Measurements from ENCODE around the gene PIF1. TPM values are rescaled to one million over a fixed set of nuclear protein-coding genes. Genes with fewer than 3 reads are reported as not detected.

PIF1 gene
- polyA plus RNA-seq, 3 donors: 0.13 to 0.43 TPM; not detected in 1

DNA sequence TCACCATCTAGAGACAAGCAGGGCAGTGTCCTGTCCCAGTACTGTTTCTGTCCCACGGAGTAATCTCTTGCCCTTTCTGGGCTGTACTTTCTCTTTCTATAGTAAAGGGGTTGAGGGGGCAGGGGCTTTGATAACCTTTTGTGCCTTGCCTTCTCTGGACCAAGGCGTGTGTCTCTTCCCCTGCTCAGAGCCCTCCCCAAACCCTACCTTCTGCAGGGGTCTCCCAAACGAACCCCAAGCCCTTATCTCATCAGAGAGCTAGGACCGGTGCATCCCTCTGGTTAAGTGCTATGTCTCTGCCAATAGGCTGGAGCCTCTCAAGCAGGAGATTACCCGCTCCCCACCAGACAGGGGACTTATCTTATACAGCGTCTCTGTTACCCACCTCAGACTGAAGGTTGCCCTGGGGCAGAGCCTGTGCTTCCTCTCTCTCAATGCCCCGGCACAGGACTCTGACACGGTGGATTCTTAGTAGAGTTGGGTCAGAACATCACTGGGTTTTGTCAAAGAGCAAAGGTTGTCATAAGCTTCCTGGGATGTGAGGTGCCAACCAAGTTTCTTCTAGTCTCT, 19.2 kb upstream of the PIF1 start:
- H3K4me1 Mint-ChIP-seq: peaks cover 71% of the 10 kb centered on the region
- H3K27me3 Mint-ChIP-seq (ENCODE audit: low read depth in 3 of 3): peaks cover 0 to 3% (median 0%) of the 10 kb centered on the region in 3 donors
- 6% methylated on average over 3 of the region's 8 CpGs for WGBS (ENCODE audit: insufficient coverage)

DNA sequence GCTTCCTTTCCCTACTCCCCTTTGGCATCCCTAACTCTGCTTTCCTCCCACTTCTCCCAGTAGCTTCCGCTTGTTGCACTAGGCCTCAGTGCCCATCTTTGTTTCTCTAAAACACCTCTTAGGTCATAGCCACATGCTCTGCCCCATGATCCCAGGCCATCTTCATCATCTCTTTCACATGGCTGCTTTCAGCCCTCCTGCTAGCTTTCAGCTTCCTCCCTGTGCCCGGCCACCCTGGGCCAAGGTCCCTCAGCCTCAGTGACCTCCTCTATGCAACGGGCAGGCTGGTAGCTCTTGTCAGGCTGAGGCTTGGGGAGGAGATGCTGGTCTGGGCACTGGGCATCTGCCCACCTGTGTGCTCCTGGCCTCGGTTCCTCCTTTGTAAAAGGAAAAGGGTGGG, 18.5 kb upstream of the PIF1 start:
- H3K27ac Mint-ChIP-seq: peak overlapping the region; percentile 95 to 98 (median 96)
- Histone ChIP-seq H3K4me1 (ENCODE audit: control insufficient read depth in 1 of 2, insufficient read depth in 2 of 2, low read length in 2 of 2) (peaks cover 60 to 79% of the 10 kb centered on the region in 2 donors), H3K9me3 (replicated peaks in 1 of 2; ENCODE audit: control insufficient read depth in 1 of 2, insufficient read depth in 1 of 2, low read length in 2 of 2) (no peaks in the 10 kb centered on the region), H3K27ac (ENCODE audit: low read depth in 1 of 2, low read length in 2 of 2) (peak overlapping the region; percentile 86 to 87), H3K4me3 (replicated peaks in 1 of 3; ENCODE audit: low read depth in 2 of 3, low read length in 3 of 3) (peak overlapping the region; percentile 80 to 100 (median 96)), H3K79me2 (ENCODE audit: insufficient read depth, low read length) (peaks cover 83% of the 10 kb centered on the region), H3K27me3 (ENCODE audit: control insufficient read depth in 2 of 2, insufficient read depth in 2 of 2, low read length in 2 of 2) (no peaks in the 10 kb centered on the region), H3K36me3 (replicated peaks in 1 of 2; ENCODE audit: control insufficient read depth in 1 of 2, insufficient read depth in 2 of 2, low read length in 2 of 2) (peaks cover 23 to 30% of the 10 kb centered on the region in 2 donors), H2AFZ (ENCODE audit: insufficient read depth, low read depth, low read length, poor library complexity, severe bottlenecking) (no peak overlapping the region), H3K9ac (ENCODE audit: insufficient read depth, low read length, poor library complexity, severe bottlenecking) (peak overlapping the region; percentile 91), H3K4me2 (replicated peaks; ENCODE audit: extremely low read depth, low read length, poor library complexity, severe bottlenecking) (peak overlapping the region; percentile 99), H4K20me1 (ENCODE audit: insufficient read depth, low read length) (peaks cover 73% of the 10 kb centered on the region)
- H3K27me3 Mint-ChIP-seq (ENCODE audit: low read depth in 3 of 3): peaks cover 0 to 3% (median 0%) of the 10 kb centered on the region in 3 donors
- DNase-seq: no peak
- H3K36me3 Mint-ChIP-seq: peaks cover 31 to 48% of the 10 kb centered on the region in 2 donors
- TF ChIP-seq, protein P1, sequence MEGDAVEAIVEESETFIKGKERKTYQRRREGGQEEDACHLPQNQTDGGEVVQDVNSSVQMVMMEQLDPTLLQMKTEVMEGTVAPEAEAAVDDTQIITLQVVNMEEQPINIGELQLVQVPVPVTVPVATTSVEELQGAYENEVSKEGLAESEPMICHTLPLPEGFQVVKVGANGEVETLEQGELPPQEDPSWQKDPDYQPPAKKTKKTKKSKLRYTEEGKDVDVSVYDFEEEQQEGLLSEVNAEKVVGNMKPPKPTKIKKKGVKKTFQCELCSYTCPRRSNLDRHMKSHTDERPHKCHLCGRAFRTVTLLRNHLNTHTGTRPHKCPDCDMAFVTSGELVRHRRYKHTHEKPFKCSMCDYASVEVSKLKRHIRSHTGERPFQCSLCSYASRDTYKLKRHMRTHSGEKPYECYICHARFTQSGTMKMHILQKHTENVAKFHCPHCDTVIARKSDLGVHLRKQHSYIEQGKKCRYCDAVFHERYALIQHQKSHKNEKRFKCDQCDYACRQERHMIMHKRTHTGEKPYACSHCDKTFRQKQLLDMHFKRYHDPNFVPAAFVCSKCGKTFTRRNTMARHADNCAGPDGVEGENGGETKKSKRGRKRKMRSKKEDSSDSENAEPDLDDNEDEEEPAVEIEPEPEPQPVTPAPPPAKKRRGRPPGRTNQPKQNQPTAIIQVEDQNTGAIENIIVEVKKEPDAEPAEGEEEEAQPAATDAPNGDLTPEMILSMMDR (IDR thresholded peaks at IDR 0.05): no peak
- H3K4me3 Mint-ChIP-seq: peak overlapping the region; percentile 100
- WGBS (ENCODE audit: insufficient coverage): 48% methylated on average over 2 of the region's 4 CpGs
- H3K9me3 Mint-ChIP-seq: no peaks in the 10 kb centered on the region
- intact Hi-C loops (cut with micrococcal nuclease): loop anchor here (2.0 to 10.0 kb wide), 4 partner anchors 49 to 142 kb away; partner anchors contain the start of gene SPG21 (in 1 of the 2)
- peaks cover 69% of the 10 kb centered on the region for H3K4me1 Mint-ChIP-seq

More for the DNA sequence above, 19.2 kb upstream of the PIF1 start:
- Histone ChIP-seq H2AFZ (ENCODE audit: insufficient read depth, low read depth, low read length, poor library complexity, severe bottlenecking) (no peak overlapping the region), H3K27me3 (ENCODE audit: control insufficient read depth in 2 of 2, insufficient read depth in 2 of 2, low read length in 2 of 2) (no peaks in the 10 kb centered on the region), H4K20me1 (ENCODE audit: insufficient read depth, low read length) (peaks cover 80% of the 10 kb centered on the region), H3K36me3 (replicated peaks in 1 of 2; ENCODE audit: control insufficient read depth in 1 of 2, insufficient read depth in 2 of 2, low read length in 2 of 2) (peaks cover 25 to 36% of the 10 kb centered on the region in 2 donors), H3K4me3 (replicated peaks in 1 of 3; ENCODE audit: low read depth in 2 of 3, low read length in 3 of 3) (peak overlapping the region; percentile 80 to 100 (median 96)), H3K9me3 (replicated peaks in 1 of 2; ENCODE audit: control insufficient read depth in 1 of 2, insufficient read depth in 1 of 2, low read length in 2 of 2) (no peaks in the 10 kb centered on the region), H3K9ac (ENCODE audit: insufficient read depth, low read length, poor library complexity, severe bottlenecking) (peak overlapping the region; percentile 91), H3K4me2 (replicated peaks; ENCODE audit: extremely low read depth, low read length, poor library complexity, severe bottlenecking) (peak overlapping the region; percentile 99), H3K79me2 (ENCODE audit: insufficient read depth, low read length) (peaks cover 89% of the 10 kb centered on the region), H3K4me1 (ENCODE audit: control insufficient read depth in 1 of 2, insufficient read depth in 2 of 2, low read length in 2 of 2) (peaks cover 64 to 82% of the 10 kb centered on the region in 2 donors), H3K27ac (ENCODE audit: low read depth in 1 of 2, low read length in 2 of 2) (peak overlapping the region; percentile 86 to 87)
- H3K27ac Mint-ChIP-seq: peak overlapping the region; percentile 95 to 98 (median 96)
- H3K9me3 Mint-ChIP-seq: no peaks in the 10 kb centered on the region
- intact Hi-C loops (cut with micrococcal nuclease): loop anchor here (2.0 to 10.0 kb wide), 4 partner anchors 50 to 142 kb away; partner anchors contain the start of gene SPG21 (in 1 of the 2)
- TF ChIP-seq, protein P1 (IDR thresholded peaks at IDR 0.05): no peak
- H3K4me3 Mint-ChIP-seq: peak overlapping the region; percentile 100
- H3K36me3 Mint-ChIP-seq: peaks cover 34 to 55% of the 10 kb centered on the region in 2 donors
- no peak for DNase-seq

Measured in CD14-positive monocyte (primary cell).